ENCODE measurements around the gene HARS1.
"Not testable (repeated sequence)": the region's sequence is repeated elsewhere in the genome, so short reads cannot be mapped to it uniquely, and the experiment has no call there.

Gene HARS1

GRCh38 chr5:140690941-140691924, at the start of gene HARS1, which contains the start of gene HARS2:
Gene HARS1, minus strand, starts transcription at chr5:140691370. Its CDS starts 66 bp downstream, at chr5:140691304.
Gene HARS2, plus strand, starts transcription at chr5:140691455. Its CDS starts 194 bp downstream, at chr5:140691649.
- peak; percentile 88 for DNase-seq

GRCh38 chr5:140737486-140737885, 46.3 kb upstream of the HARS1 start:
- DNase-seq = no peak

- DNase-seq = no peak
These were observed 43.2 kb upstream of the HARS1 start for GRCh38 chr5:140734354-140734753.

GRCh38 chr5:140733098-140733497, 41.9 kb upstream of the HARS1 start:
- DNase-seq = no peak

GRCh38 chr5:140725799-140726471, 34.8 kb upstream of the HARS1 start:
- peak; percentile 69 to 79 for DNase-seq

GRCh38 chr5:140721395-140721794, 30.2 kb upstream of the HARS1 start:
- not testable (repeated sequence) for DNase-seq

- not testable (repeated sequence) for DNase-seq
These were observed 29.6 kb upstream of the HARS1 start for GRCh38 chr5:140720738-140721137.

- DNase-seq = no peak
These were observed 27.1 kb upstream of the HARS1 start for GRCh38 chr5:140718266-140718592.

- DNase-seq = not testable (repeated sequence)
These were observed 25.1 kb upstream of the HARS1 start for GRCh38 chr5:140716238-140716637.

GRCh38 chr5:140713562-140714094, 22.5 kb upstream of the HARS1 start:
- DNase-seq = no peak

- DNase-seq = no peak
These were observed 20.6 kb upstream of the HARS1 start for GRCh38 chr5:140711794-140712193.

- peak; percentile 90 to 97 for DNase-seq
These were observed 19.9 kb upstream of the HARS1 start for GRCh38 chr5:140710899-140711552.

GRCh38 chr5:140708787-140709186, 17.6 kb upstream of the HARS1 start:
- not testable (repeated sequence) for DNase-seq

GRCh38 chr5:140707812-140708211, 16.6 kb upstream of the HARS1 start:
- DNase-seq = no peak

- DNase-seq = peak; percentile 97
These were observed 9.3 kb upstream of the HARS1 start, which contains the start of gene ZMAT2 for GRCh38 chr5:140700177-140701144. Gene ZMAT2, plus strand, starts transcription at chr5:140700447. Its CDS starts 14 bp downstream, at chr5:140700461.

GRCh38 chr5:140696891-140697492, 5.8 kb upstream of the HARS1 start:
- DNase-seq = no peak

GRCh38 chr5:140694276-140694675, 3.1 kb upstream of the HARS1 start:
- no peak for DNase-seq

- no peak for DNase-seq
These were observed 716 bp downstream of the HARS1 start for GRCh38 chr5:140690376-140690932.

- no peak for DNase-seq
These were observed 12.2 kb downstream of the HARS1 start for GRCh38 chr5:140678993-140679392.

GRCh38 chr5:140677947-140678346, 13.2 kb downstream of the HARS1 start:
- no peak for DNase-seq

GRCh38 chr5:140674629-140675028, 16.5 kb downstream of the HARS1 start:
- DNase-seq = no peak

Data from CD4-positive, alpha-beta T cell treated with Interleukin-4 for 1 hour (primary cell).